Fibroblast of lung (primary cell): Measurements from ENCODE around the gene SCO2. TPM values are rescaled to one million over a fixed set of nuclear protein-coding genes. Genes with fewer than 3 reads are reported as not detected.
A peak's percentile ranks its signal among the peaks of the same experiment; 100 is the strongest.

Source experiments
- DNase-seq, 2 donors: peaks; one replicate each; pipeline versions ENCODE4 v3.0.0 to v3.0.0-alpha.2; 2010; ENCODE audit warnings: low read depth in 2 of 2
- H2AFZ ChIP-seq: 2 replicates; pipeline ENCODE4 v1.5.1; 2012; ENCODE audit warnings: low read length, control low read depth, inconsistent platforms
- H3K27ac ChIP-seq: 2 replicates; pipeline ENCODE4 v1.5.1; 2011; ENCODE audit warnings: low read length, control low read depth; ENCODE audit not compliant: insufficient read depth
- H3K27me3 ChIP-seq: 2 replicates; pipeline ENCODE4 v1.5.1; 2011; ENCODE audit warnings: mild to moderate bottlenecking, low read length; ENCODE audit not compliant: control insufficient read depth, insufficient read depth
- H3K36me3 ChIP-seq: 2 replicates; pipeline ENCODE4 v1.5.1; 2011; ENCODE audit warnings: low read length; ENCODE audit not compliant: control insufficient read depth, insufficient read depth
- H3K4me1 ChIP-seq: 2 replicates; pipeline ENCODE4 v1.5.1; 2011; ENCODE audit warnings: low read length; ENCODE audit not compliant: control insufficient read depth, insufficient read depth; ENCODE audit errors: extremely low read depth
- H3K4me2 ChIP-seq: 2 replicates; pipeline ENCODE4 v1.5.1; 2011; ENCODE audit warnings: low read length, control low read depth; ENCODE audit not compliant: insufficient read depth; ENCODE audit errors: extremely low read depth
- H3K4me3 ChIP-seq, 4 experiments: fragments of 200-600 bp in 1 of 4; sonication (generic) in 1 of 4; replicated peaks in 1 of 4; 2 replicates each; pipeline ENCODE4 v1.5.1; 2011 to 2016; ENCODE audit warnings: low read length in 4 of 4, low read depth in 3 of 4, mild to moderate bottlenecking in 3 of 4, control low read depth in 2 of 4, inconsistent platforms in 1 of 4, mixed read lengths in 1 of 4; ENCODE audit not compliant: insufficient read depth in 1 of 4; ENCODE audit errors: control extremely low read depth in 1 of 4
- H3K79me2 ChIP-seq: 2 replicates; pipeline ENCODE4 v1.5.1; 2012; ENCODE audit warnings: mild to moderate bottlenecking, low read length, inconsistent platforms; ENCODE audit not compliant: control insufficient read depth, insufficient read depth
- H3K9ac ChIP-seq: 2 replicates; pipeline ENCODE4 v1.5.1; 2011; ENCODE audit warnings: mild to moderate bottlenecking, low read length, control low read depth; ENCODE audit not compliant: insufficient read depth
- H3K9me3 ChIP-seq: 2 replicates; pipeline ENCODE4 v1.5.1; 2012; ENCODE audit warnings: low read depth, low read length; ENCODE audit not compliant: control insufficient read depth, insufficient read depth
- H4K20me1 ChIP-seq: 2 replicates; pipeline ENCODE4 v1.5.1; 2011; ENCODE audit warnings: low read length; ENCODE audit not compliant: control insufficient read depth, insufficient read depth; ENCODE audit errors: extremely low read depth
- CTCF ChIP-seq, 2 donors: IDR thresholded peaks in 1 of 2; conservative IDR thresholded peaks in 1 of 2; 1 replicate in 1 of 2; 2 replicates in 1 of 2; pipeline ENCODE4 v1.5.1; 2011 to 2012; ENCODE audit warnings: low read length in 2 of 2, control low read depth in 1 of 2, inconsistent platforms in 1 of 2, low read depth in 1 of 2, mild to moderate bottlenecking in 1 of 2
- EZH2 ChIP-seq: IDR thresholded peaks from 2 replicates; pipeline ENCODE4 v1.5.1; 2012; ENCODE audit warnings: low read length, control low read depth, mild to moderate bottlenecking; ENCODE audit errors: missing control alignments
- polyA plus RNA-seq, 2 donors: library from polyadenylated mRNA; depleted of rRNA in 1 of 2; stranded (reverse) in 1 of 2; unstranded in 1 of 2; fragments of >200 nt; gene quantifications; 2 replicates each; pipeline ENCODE4 v1.2.1, GENCODE V29; 2011 to 2012; ENCODE audit warnings: missing spikeins in 1 of 2
- total RNA-seq: library from RNA; depleted of rRNA; stranded (reverse); fragments of >200 nt; gene quantifications from 2 replicates; pipeline ENCODE4 v1.2.1, GENCODE V29; 2014

The SCO2 gene
- total and polyA plus RNA-seq, 2 donors (not counting 1 experiment from before 2014, with no cell fraction given), result 0.42 to 3.1 TPM

- no peaks in the 10 kb centered on the region for H3K36me3 ChIP-seq
- H3K4me1 ChIP-seq, result no peaks in the 10 kb centered on the region
- H3K4me2 ChIP-seq, result no peak within 1 kb of the TSS
- DNase-seq, result no peak
- peaks cover 18% of the 10 kb centered on the region for H3K27me3 ChIP-seq
- H2AFZ ChIP-seq, result no peak within 1 kb of the TSS
- H3K4me3 ChIP-seq, result no peak within 1 kb of the TSS
- TF ChIP-seq EZH2, result peak; percentile 35
- no peak for TF ChIP-seq CTCF (conservative IDR thresholded peaks at IDR 0.05 in 1 of 2, IDR thresholded peaks at IDR 0.05 in 1 of 2; ENCODE audit: low read depth in 1 of 2, low read length in 2 of 2)
- no peaks in the 10 kb centered on the region for H3K79me2 ChIP-seq
- H3K9me3 ChIP-seq, result no peaks in the 10 kb centered on the region
- no peak within 1 kb of the TSS for H3K27ac ChIP-seq
- H4K20me1 ChIP-seq, result no peaks in the 10 kb centered on the region
- no peak within 1 kb of the TSS for H3K9ac ChIP-seq
These were observed 38.7 kb downstream of the SCO2 start, which contains the start of gene MIOX for GRCh38 chr22:50486561-50487289. Gene MIOX, plus strand, starts transcription at chr22:50486859. Its CDS starts 39 bp downstream, at chr22:50486898.

GRCh38 chr22:50485221-50486131, 39.9 kb downstream of the SCO2 start:
- Histone ChIP-seq H3K79me2 (no peaks in the 10 kb centered on the region), H4K20me1 (no peaks in the 10 kb centered on the region), H3K27me3 (peaks cover 24% of the 10 kb centered on the region), H3K4me2 (no peak overlapping the region), H3K27ac (no peak overlapping the region), H3K9me3 (no peaks in the 10 kb centered on the region), H3K4me3 (no peak overlapping the region), H3K9ac (no peak overlapping the region), H2AFZ (no peak overlapping the region), H3K36me3 (no peaks in the 10 kb centered on the region), H3K4me1 (no peaks in the 10 kb centered on the region)
- peak; percentile 9 for TF ChIP-seq EZH2
- TF ChIP-seq CTCF (conservative IDR thresholded peaks at IDR 0.05 in 1 of 2, IDR thresholded peaks at IDR 0.05 in 1 of 2; ENCODE audit: low read depth in 1 of 2, low read length in 2 of 2), result no peak
- DNase-seq, result no peak
